ENCODE data around the gene RPGR.

- TF ChIP-seq CTCF (conservative IDR thresholded peaks at IDR 0.05; ENCODE audit: low read depth in 2 of 2) (no peak), EZH2 (IDR thresholded peaks at IDR 0.05; ENCODE audit: low read depth, unreplicated experiment) (no peak), JUNB (IDR thresholded peaks at IDR 0.05; ENCODE audit: unreplicated experiment) (no peak), POLR2AphosphoS5 (IDR thresholded peaks at IDR 0.05; ENCODE audit: low read depth) (no peak), REST (IDR thresholded peaks at IDR 0.05; ENCODE audit: unreplicated experiment) (no peak), CREB1 (CRISPR knock-in tag; IDR thresholded peaks at IDR 0.05; ENCODE audit: low read depth) (no peak)
These were observed 41.7 kb downstream of the RPGR start for GRCh38 chrX:38285649-38286048.
